HEK293 (cell line): Measurements from ENCODE around the gene EPOP.

Experiments used
- PRDM6 ChIP-seq: fragments of 450-650 bp; formaldehyde crosslinking; IDR thresholded peaks from 2 replicates; pipeline ENCODE4 v1.5.1; 2017; ENCODE audit warnings: missing biosample characterization, missing genetic modification characterization
- ZXDB ChIP-seq: fragments of 450-650 bp; formaldehyde crosslinking; IDR thresholded peaks from 2 replicates; pipeline ENCODE4 v1.5.1; 2016; ENCODE audit warnings: missing biosample characterization, missing genetic modification characterization

GRCh38 chr17:38719943-38720641 lies 45.3 kb upstream of the EPOP start:
- TF ChIP-seq ZXDB (tag by site-specific recombination) (no peak), PRDM6 (tag by site-specific recombination) (no peak)
